ENCODE data around the gene SEC22A.
A peak's percentile ranks its signal among the peaks of the same experiment; 100 is the strongest.

Gene SEC22A

DNA sequence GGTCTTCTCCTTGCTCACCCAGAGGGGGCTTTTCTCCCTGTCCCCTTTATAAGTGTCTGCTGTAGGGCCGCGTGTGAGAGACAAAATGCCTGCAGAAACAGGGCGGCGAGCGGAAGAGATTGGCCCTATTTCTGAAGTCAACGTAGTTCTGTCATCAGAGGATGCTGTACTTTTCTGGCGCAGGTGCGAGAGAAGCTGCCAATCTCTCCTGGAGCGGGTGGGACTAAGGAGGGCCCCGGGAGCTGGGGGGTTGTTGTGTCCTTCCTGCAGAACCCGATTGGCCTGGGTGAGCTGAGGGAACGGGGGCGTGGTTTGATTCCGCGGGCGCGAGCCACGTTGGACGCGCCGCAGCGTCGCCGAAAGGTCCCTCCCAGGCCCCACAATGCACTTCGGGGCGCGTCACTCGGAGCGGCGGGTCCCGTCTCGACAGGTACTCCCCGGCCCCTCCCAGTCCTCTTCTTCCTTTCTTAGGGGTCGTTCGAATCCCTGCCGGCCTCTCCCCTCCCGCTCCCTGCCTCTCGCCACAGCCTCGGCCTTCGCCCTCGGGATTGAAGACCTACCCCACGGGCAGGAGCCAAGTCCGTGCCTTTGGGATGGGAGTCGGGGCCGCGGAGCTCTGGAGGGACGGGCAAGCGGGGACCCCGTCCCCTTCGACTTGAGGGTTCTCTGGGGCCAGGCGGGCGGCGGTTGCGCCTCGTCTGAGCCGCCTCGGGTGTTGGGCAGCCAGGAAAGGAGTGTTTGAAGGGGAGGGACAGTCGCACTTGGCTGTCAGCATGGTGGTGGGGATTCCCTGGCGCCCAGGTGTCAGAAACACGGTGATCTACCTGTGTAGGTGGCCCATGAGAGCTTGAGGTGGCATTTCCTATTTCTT, at the start of gene SEC22A:
SEC22A (plus strand) TSS at position 387 of the 871 bp plus-strand sequence. CDS start 7,275 bp downstream, outside the sequence.
- DNase-seq (ENCODE audit: low read depth), result peak; percentile 97

GRCh38 chr3:123152687-123153086, 49.1 kb upstream of the SEC22A start:
- no peak for DNase-seq (ENCODE audit: low read depth)

GRCh38 chr3:123153125-123154019, 48.4 kb upstream of the SEC22A start:
- DNase-seq (ENCODE audit: low read depth), result no peak

- DNase-seq (ENCODE audit: low read depth), result no peak
Measured at GRCh38 chr3:123154020-123154985, 47.4 kb upstream of the SEC22A start.

DNA sequence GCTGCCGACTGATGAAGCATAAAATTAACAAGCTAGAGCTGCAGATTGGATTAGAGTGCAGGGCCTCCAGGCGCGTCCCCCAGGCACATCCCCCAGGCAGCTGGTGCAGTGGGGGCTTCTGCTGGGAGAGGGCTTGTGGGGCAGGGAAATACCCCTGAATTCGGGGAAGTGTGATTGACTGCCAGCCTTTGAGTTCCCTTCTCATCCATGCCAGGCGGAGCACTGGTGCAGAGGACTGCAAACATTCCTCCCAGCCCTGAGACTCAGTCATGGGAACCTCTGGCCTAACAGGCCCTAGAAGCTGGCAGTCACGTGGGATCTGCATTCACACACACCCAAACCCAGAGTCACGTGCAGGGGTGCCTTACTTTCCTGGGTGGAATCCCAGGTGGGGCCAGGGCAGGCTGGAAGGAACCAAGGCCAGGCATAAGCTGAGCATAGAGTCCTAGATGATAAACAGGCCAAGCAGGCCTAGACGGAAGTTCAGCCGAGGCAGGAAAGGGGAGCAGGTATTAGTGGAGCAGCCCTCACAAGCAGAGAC, 46.2 kb upstream of the SEC22A start:
- DNase-seq (ENCODE audit: low read depth), result no peak

GRCh38 chr3:123156276-123156995, 45.3 kb upstream of the SEC22A start:
- DNase-seq (ENCODE audit: low read depth), result no peak

- no peak for DNase-seq (ENCODE audit: low read depth)
Measured at GRCh38 chr3:123157209-123157597, 44.5 kb upstream of the SEC22A start.

GRCh38 chr3:123157598-123158287, 44.0 kb upstream of the SEC22A start:
- DNase-seq (ENCODE audit: low read depth), result no peak

- DNase-seq (ENCODE audit: low read depth), result peak; percentile 28
Measured at GRCh38 chr3:123158330-123158729, 43.4 kb upstream of the SEC22A start.

DNA sequence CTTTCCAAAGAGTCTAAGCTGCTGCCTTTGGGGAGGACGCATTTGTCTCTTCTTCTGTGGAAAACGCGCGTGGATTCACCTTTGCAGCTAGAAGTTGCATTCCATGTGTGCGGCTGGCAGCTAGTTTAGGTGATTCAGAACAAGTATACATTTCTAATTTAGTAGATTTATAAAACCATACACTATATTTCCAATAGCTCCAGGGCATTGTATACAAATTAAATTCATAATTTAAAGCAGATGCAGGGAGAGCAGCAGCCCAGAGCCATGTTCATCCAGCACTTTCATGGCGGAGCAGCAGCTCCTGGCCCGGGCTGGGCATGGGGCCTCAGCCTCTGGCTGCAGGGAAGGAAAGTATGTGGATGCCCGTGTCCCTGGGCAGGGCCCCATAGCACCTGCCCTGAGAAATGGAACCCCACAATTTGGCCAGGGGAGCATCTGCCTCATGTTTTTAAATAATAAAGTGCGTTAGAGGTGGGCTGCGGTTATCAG, 42.8 kb upstream of the SEC22A start:
- no peak for DNase-seq (ENCODE audit: low read depth)

DNA sequence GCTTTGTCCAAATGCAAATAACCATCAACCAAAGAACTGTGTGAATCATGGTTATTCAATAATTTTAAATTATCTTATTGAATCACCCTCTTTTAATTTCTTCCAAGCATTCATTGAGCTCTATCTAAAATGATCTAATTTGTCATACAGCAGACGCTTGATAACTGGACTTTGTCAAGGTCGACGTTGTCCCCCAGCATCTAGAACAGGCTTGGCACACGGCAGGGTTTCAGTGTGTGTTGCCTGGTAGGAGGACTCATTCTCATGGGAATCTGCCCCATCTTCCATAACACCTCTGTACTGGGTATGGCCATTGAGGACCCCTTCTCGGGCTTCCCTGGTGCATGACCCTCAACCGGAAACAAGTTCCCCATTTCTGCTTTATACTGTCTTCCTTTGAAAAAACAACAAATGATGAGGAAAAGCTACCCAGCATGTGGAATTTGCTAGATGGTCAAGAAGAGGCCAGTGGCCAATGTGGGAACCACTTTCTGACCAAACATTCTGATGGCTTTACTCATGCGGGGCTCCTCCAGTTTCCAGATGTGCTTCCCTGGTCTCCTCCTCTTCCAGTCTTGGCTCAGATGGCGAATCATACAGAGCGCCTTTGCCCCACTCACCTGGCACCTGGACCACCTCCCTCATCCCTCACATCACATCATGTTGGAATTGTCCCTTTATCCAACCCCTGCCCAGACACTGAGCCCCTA, 41.7 kb upstream of the SEC22A start:
- peak; percentile 44 for DNase-seq (ENCODE audit: low read depth)

GRCh38 chr3:123161167-123161566, 40.6 kb upstream of the SEC22A start:
- no peak for DNase-seq (ENCODE audit: low read depth)

- no peak for DNase-seq (ENCODE audit: low read depth)
Measured at GRCh38 chr3:123163141-123163540, 38.6 kb upstream of the SEC22A start.

DNA sequence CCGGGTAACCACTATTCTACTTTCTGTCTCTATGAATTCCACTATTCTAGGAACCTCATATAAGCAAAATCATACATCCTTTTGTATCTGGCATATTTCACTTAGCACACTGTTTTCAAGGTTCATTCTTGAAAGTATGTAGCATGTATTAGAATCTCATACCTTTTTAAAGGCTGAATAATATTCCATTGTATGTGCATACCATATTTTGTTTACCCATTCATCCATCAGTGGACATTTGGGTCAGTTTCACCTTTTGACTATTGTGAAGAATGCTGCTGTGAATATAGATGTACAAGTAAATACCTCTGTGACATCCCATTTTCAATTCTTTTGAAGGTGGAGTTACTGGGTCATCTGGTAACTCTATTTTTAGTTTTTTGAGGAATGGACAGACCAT, 36.6 kb upstream of the SEC22A start:
- no peak for DNase-seq (ENCODE audit: low read depth)

DNA sequence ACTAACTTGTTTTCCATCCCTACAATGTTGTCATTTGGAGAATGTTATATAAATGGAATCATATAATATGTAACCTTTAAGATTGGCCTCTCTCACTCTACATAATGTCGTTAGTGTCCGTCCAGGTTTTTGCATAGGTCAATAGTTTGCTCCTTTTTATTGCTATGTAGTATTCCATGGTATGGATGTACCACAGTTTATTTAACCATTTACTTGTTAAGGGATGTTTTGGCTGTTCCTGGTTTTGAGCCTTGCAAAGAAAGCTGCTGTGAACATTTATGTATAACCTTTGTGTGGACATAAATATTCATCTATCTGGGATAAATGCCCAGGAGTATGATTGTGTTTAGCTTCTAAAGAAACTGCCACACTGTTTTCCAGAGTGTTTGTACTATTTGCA, 34.1 kb upstream of the SEC22A start:
- DNase-seq (ENCODE audit: low read depth), result no peak

DNA sequence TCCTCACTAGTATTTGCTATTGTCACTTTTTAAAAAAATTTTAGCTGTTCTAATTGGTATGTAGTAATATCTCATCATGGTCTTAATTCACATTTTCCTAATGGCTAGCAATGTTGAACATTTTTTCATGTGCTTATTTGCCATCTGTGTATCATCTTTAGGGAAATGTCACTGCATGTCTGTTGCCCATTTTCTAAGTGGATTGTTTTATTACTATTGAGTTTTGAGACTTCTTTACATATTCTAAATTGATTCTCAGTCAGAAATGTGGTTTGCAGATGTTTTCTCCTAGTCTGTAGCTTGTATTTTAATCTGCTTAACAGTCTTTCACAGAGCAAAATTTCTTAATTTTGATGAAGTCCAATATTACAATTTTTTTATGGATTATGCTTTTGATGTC, 33.6 kb upstream of the SEC22A start:
- DNase-seq (ENCODE audit: low read depth), result no peak

GRCh38 chr3:123168605-123169004, 33.1 kb upstream of the SEC22A start:
- no peak for DNase-seq (ENCODE audit: low read depth)

DNA sequence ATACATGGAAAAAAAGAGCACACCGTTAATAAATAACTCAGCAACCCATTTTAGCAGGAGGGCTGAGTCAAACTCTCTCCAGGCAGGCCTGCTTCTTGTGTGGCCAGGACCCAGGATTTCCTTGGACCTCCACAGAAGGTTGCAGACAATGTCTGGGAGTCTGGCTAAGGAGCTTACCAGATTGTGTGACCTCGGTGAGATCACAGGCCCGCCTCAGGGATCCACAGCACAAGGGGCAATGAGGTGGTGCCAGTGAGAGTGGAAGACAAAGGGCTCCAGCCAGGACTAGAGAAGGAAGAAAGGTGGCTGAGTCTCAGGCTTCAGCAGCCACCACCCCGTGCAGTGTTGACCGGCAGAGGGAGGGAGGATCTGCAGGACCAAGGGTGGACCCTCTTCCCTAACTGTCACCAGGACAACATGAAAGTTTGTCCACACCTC, 32.2 kb upstream of the SEC22A start:
- no peak for DNase-seq (ENCODE audit: low read depth)

GRCh38 chr3:123169930-123170329, 31.8 kb upstream of the SEC22A start:
- no peak for DNase-seq (ENCODE audit: low read depth)

All from ELR (cell line).